HCT116 (cell line): ENCODE measurements around the gene TRPM3.

Source experiments
- ATF3 ChIP-seq: IDR thresholded peaks from 2 replicates; pipeline ENCODE4 v1.6.1; 2012
- CEBPB ChIP-seq: IDR thresholded peaks from 2 replicates; pipeline ENCODE4 v1.6.1; 2012; ENCODE audit warnings: low read depth
- CTCF ChIP-seq, 3 experiments: fragments of 200-600 bp in 1 of 3; sonication (generic) in 1 of 3; IDR thresholded peaks in 2 of 3; conservative IDR thresholded peaks in 1 of 3; 2 replicates each; pipeline ENCODE4 v1.5.1; 2012 to 2017; ENCODE audit warnings: low read depth in 2 of 3, low read length in 2 of 3, antibody characterized with exemption in 1 of 3, borderline replicate concordance in 1 of 3, control low read depth in 1 of 3, mild to moderate bottlenecking in 1 of 3, mixed read lengths in 1 of 3, mixed run types in 1 of 3, moderate library complexity in 1 of 3; ENCODE audit not compliant: insufficient read depth in 1 of 3
- EZH2 ChIP-seq: fragments of 200-600 bp; sonication (generic); IDR thresholded peaks from 2 replicates; pipeline ENCODE4 v1.6.1; 2017; ENCODE audit warnings: antibody characterized with exemption, mixed run types
- POLR2A ChIP-seq: IDR thresholded peaks from 2 replicates; pipeline ENCODE4 v1.7.0; 2011; ENCODE audit warnings: borderline replicate concordance; ENCODE audit not compliant: insufficient read depth, insufficient read length; ENCODE audit errors: extremely low read depth
- POLR2AphosphoS5 ChIP-seq: IDR thresholded peaks from 2 replicates; pipeline ENCODE4 v1.6.1; 2011; ENCODE audit warnings: mild to moderate bottlenecking, low read depth, low read length, moderate library complexity
- REST ChIP-seq: IDR thresholded peaks from 2 replicates; pipeline ENCODE4 v1.6.1; 2012; ENCODE audit warnings: low read depth
- TCF7L2 ChIP-seq: IDR thresholded peaks from 2 replicates; pipeline ENCODE4 v1.7.0; 2011; ENCODE audit warnings: borderline replicate concordance, inconsistent platforms; ENCODE audit not compliant: insufficient read depth, insufficient read length; ENCODE audit errors: extremely low read depth

GRCh38 chr9:70784456-70784855 is 337.0 kb downstream of the TRPM3 start:
- no peak for TF ChIP-seq REST
- TF ChIP-seq POLR2A: no peak
- no peak for TF ChIP-seq CTCF (IDR thresholded peaks at IDR 0.05 in 2 of 3, conservative IDR thresholded peaks at IDR 0.05 in 1 of 3; ENCODE audit: borderline replicate concordance in 1 of 3, insufficient read depth in 1 of 3, low read depth in 2 of 3, low read length in 2 of 3)
- TF ChIP-seq ATF3: no peak
- TF ChIP-seq TCF7L2: no peak
- no peak for TF ChIP-seq EZH2
- TF ChIP-seq CEBPB: no peak
- TF ChIP-seq POLR2AphosphoS5: no peak
